Activated CD4-positive, alpha-beta T cell treated with anti-CD3 and anti-CD28 coated beads, Interleukin-2, amount 10 ng/mL, durations not matched to agents 24 days and 14 days (primary cell): ENCODE results near the gene RBFOX2. TPM values are rescaled to one million over a fixed set of nuclear protein-coding genes. Genes with fewer than 3 reads are reported as not detected.

Source experiments
- DNase-seq: peaks from one replicate; pipeline ENCODE4 v3.0.0; 2022
- H3K27ac Mint-ChIP-seq: one replicate; pipeline ENCODE4 v1.8.0; 2022; ENCODE audit warnings: mild to moderate bottlenecking, mixed read lengths
- H3K27me3 Mint-ChIP-seq: one replicate; pipeline ENCODE4 v1.8.0; 2022; ENCODE audit warnings: mixed read lengths
- H3K36me3 Mint-ChIP-seq: one replicate; pipeline ENCODE4 v1.8.0; 2022; ENCODE audit warnings: low read depth, mild to moderate bottlenecking, mixed read lengths
- H3K4me1 Mint-ChIP-seq: one replicate; pipeline ENCODE4 v1.8.0; 2021; ENCODE audit warnings: mixed read lengths
- H3K4me3 Mint-ChIP-seq: one replicate; pipeline ENCODE4 v1.8.0; 2022; ENCODE audit warnings: mild to moderate bottlenecking, moderate library complexity, mixed read lengths
- H3K9me3 Mint-ChIP-seq: one replicate; pipeline ENCODE4 v1.8.0; 2021; ENCODE audit warnings: mixed read lengths
- intact Hi-C: fragments of 100-400 bp; cut with micrococcal nuclease; formaldehyde crosslinking; loops from one replicate; pipeline ENCODE4 v1.15.1; 2023
- total RNA-seq: library from RNA; stranded (reverse); gene quantifications from 2 replicates; pipeline ENCODE4 v1.2.3, GENCODE V29; 2022

RBFOX2 gene
- total RNA-seq, 1 donor from 2014 or later: 3.9 TPM

DNA sequence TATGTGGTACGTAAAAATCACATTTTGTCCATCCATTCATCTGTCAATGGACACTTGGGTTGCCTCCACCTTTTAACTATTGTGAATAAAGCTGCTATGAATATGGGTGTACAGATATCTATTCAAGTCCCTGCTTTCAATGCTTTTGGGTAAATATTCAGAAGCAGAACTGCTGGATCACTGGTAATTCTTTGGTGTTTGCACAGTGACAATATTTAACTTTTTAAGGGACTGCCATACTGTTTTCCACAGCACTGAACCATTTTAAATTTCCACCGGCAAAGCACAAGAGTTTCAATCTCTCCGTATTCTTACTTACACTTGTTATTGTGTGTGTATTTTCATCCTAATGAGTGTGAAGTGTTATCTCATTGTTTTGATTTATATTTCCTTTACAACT is 79.4 kb downstream of the RBFOX2 start:
- no peak overlapping the region for H3K27ac Mint-ChIP-seq
- no peak overlapping the region for H3K4me3 Mint-ChIP-seq
- no peak for DNase-seq
- H3K36me3 Mint-ChIP-seq: no peaks in the 10 kb centered on the region
- H3K9me3 Mint-ChIP-seq: no peaks in the 10 kb centered on the region
- no peaks in the 10 kb centered on the region for H3K4me1 Mint-ChIP-seq
- intact Hi-C loops: no loop called here
- H3K27me3 Mint-ChIP-seq: peaks cover 2% of the 10 kb centered on the region

DNA sequence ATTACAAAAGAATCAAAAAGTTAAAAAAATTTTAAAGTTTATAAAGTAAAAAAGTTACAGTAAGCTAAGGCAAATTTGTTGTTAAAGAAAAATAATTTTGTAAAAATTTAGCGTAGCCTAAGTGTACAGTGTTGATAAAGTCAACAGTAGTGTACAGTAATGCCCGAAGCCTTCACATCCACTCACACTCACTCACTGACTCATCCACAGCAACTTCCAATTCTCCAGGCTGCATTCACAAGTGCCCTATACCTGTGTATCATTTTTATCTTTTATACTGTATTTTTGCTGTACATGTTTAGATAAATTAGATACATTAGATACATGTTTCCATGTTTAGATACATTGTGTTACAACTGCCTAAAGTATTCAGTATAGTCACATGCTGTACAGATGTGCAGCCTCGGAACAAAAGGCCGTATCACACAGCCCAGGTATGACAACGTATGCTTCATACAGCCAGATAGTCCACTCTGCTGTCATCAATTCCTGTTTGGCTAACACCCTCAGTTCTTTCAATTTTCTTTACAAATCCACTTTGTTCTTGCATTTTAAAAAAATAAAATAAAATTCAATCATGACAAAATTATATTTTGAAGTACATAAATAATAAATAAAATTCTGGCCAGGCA is 80.7 kb downstream of the RBFOX2 start:
- H3K4me3 Mint-ChIP-seq: no peak overlapping the region
- no peak overlapping the region for H3K27ac Mint-ChIP-seq
- H3K4me1 Mint-ChIP-seq: no peaks in the 10 kb centered on the region
- peaks cover 2% of the 10 kb centered on the region for H3K27me3 Mint-ChIP-seq
- H3K9me3 Mint-ChIP-seq: no peaks in the 10 kb centered on the region
- H3K36me3 Mint-ChIP-seq: no peaks in the 10 kb centered on the region
- no peak for DNase-seq
- intact Hi-C loops: no loop called here

DNA sequence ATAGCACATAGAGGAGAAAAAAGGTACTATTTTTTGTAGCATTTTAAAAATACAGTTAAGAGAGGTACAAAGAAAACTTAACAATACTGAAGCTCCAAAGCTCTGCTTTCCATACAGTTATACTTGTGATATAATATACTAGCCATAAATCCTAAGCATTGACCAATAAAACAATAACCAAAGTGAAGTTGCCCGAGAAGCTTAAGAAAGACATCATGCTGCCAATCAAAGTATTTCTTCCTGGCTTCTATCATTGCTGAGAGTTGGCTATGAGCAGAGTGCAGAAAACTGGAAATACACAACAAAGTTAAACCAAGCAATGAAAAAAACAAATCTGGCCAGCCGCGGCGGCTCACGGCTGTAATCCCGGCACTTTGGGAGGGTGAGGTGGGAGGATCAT is 84.2 kb downstream of the RBFOX2 start:
- H3K4me3 Mint-ChIP-seq: no peak overlapping the region
- H3K27me3 Mint-ChIP-seq: peaks cover 6% of the 10 kb centered on the region
- DNase-seq: no peak
- H3K9me3 Mint-ChIP-seq: no peaks in the 10 kb centered on the region
- H3K4me1 Mint-ChIP-seq: no peaks in the 10 kb centered on the region
- no peak overlapping the region for H3K27ac Mint-ChIP-seq
- intact Hi-C loops: no loop called here
- H3K36me3 Mint-ChIP-seq: no peaks in the 10 kb centered on the region

DNA sequence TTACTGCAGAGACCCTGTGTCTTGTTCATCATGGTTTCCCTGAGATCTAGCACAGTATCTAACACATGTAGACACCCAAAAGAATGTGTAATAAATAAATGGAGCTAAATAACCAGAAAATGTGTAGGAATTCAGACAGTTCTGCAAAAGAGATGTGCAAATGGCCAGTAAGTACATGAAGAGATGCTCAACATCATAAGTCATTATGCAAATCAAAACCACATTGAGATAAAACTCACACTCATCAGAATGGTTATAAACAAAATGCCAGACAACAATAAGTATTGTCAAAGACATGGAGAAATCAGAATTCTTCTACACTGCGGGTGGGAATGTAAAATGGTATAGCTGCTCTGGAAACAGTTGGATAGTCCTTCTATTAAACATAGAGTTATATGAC is 88.5 kb downstream of the RBFOX2 start:
- Mint-ChIP-seq H3K4me3 (no peak overlapping the region), H3K27ac (no peak overlapping the region), H3K9me3 (no peaks in the 10 kb centered on the region), H3K36me3 (no peaks in the 10 kb centered on the region), H3K4me1 (no peaks in the 10 kb centered on the region), H3K27me3 (peaks cover 4% of the 10 kb centered on the region)
- no peak for DNase-seq
- intact Hi-C loops: no loop called here

DNA sequence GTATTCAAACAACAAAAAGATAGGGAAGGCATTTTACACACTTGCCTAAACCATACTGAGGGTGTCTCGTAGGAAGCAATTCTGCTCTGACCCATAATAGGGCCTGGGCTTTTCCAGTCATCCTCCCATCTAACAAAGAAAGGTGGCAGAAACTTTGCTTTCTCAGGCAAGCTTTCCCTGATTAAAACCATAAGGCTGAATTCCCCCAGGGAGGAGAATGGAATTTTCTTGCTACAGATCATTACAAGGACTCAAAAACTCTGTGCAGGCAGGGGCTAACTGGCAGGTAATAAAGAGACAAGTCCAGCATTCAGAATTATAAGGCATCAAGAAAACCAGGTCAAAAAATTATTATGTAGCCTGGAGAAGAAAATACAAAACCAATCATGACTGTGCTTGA is 90.4 kb downstream of the RBFOX2 start:
- Mint-ChIP-seq H3K36me3 (no peaks in the 10 kb centered on the region), H3K27me3 (peaks cover 7% of the 10 kb centered on the region), H3K4me3 (no peak overlapping the region), H3K9me3 (no peaks in the 10 kb centered on the region), H3K27ac (no peak overlapping the region), H3K4me1 (no peaks in the 10 kb centered on the region)
- no peak for DNase-seq
- intact Hi-C loops: no loop called here

DNA sequence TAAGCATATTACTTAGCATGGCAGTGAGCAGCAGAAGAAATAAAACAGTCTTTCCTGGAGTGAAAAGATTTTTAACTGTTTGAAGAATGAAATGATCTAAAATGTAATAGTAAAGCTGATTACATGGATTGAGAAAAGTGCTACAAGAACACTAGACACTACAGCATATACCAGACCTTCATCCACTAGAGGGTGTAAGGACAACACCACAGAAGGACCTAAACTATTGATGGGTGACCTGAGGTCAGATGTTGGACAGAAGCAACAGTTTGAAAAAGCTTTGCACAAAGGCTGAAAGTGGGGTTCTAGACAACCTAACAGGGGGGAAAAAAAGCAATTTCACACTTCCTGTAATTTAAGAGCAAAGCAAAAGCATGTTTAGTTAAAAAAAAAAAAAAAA is 97.7 kb downstream of the RBFOX2 start:
- no peaks in the 10 kb centered on the region for H3K9me3 Mint-ChIP-seq
- no peaks in the 10 kb centered on the region for H3K4me1 Mint-ChIP-seq
- no peak for DNase-seq
- intact Hi-C loops: loop anchor here (2.0 kb wide), 1 partner anchor 194 kb away; no protein-coding TSS in a partner anchor
- no peaks in the 10 kb centered on the region for H3K36me3 Mint-ChIP-seq
- H3K27me3 Mint-ChIP-seq: peaks cover 10% of the 10 kb centered on the region
- H3K4me3 Mint-ChIP-seq: no peak overlapping the region
- H3K27ac Mint-ChIP-seq: no peak overlapping the region

DNA sequence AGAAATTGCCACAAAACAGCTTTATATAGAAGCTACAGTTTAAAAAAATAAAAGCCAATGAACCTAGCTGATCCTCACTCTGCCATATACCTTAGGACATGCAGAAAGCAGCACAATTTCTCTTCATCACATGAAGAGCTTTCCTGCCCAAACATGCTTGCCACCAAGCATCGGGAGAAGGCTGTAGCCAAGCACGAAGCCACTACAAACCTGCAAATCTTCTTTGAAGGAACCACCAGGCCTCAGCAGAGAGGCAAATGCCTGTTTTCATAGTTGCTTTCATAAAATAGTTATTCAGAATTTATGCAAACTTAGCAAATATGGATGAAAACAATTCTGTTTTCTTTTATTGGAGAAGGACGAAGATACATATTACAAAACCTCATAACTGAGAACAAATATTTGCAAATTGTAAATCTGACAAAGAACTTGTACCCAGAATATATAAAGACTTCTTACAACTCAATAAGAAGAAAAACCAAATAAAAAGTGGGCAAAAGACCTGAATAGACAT is 100.3 kb downstream of the RBFOX2 start:
- Mint-ChIP-seq H3K36me3 (no peaks in the 10 kb centered on the region), H3K27ac (no peak overlapping the region), H3K27me3 (peaks cover 8% of the 10 kb centered on the region), H3K9me3 (no peaks in the 10 kb centered on the region), H3K4me3 (no peak overlapping the region), H3K4me1 (no peaks in the 10 kb centered on the region)
- intact Hi-C loops: no loop called here
- no peak for DNase-seq

DNA sequence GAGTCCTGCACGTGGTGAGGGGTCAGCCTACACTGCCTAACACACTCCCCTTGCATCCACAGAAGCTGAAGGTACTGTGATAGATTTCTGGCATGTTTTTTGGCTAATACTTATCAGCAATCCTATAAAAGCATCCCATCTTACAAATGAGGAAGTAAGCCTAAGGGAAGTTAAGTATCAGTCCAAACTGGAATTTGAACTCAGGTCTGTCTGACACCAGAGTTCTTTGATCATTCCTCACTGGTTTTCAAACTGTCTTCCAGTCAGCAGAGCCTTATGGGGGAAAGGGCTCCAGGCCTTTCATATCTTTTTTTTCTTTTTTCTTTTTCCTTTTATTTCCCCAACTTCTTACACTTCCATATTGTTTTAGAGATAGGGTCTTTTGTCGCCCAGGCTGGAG is 105.6 kb downstream of the RBFOX2 start:
- Mint-ChIP-seq H3K27ac (no peak overlapping the region), H3K9me3 (no peaks in the 10 kb centered on the region), H3K4me3 (no peak overlapping the region), H3K27me3 (no peaks in the 10 kb centered on the region), H3K4me1 (peaks cover 5% of the 10 kb centered on the region), H3K36me3 (no peaks in the 10 kb centered on the region)
- intact Hi-C loops: loop anchor here (5.0 kb wide), 1 partner anchor 571 kb away; no protein-coding TSS in a partner anchor
- no peak for DNase-seq

DNA sequence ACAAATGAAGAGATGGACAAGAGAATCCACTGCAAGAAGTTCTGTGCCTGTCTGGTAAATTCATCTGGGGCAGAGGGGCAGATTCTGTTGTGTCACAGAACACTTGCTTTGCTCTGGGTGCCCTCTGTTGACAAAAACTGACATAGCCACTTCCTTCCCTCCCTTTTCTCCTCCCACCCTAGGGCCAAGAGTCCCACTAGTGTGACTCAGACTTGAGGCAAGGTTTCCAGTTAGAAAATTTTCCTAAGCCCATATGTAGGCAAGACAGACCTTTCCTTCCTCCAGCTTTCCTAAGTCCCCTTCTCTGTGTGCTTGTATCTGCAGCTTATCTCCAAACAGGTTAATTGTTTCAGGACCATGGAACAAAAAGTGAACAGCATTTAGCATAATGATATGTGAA is 106.8 kb downstream of the RBFOX2 start:
- H3K27ac Mint-ChIP-seq: no peak overlapping the region
- H3K9me3 Mint-ChIP-seq: no peaks in the 10 kb centered on the region
- H3K4me1 Mint-ChIP-seq: peaks cover 5% of the 10 kb centered on the region
- intact Hi-C loops: loop anchor here (1.0 to 5.0 kb wide), 2 partner anchors 294 to 569 kb away; no protein-coding TSS in a partner anchor
- H3K27me3 Mint-ChIP-seq: no peaks in the 10 kb centered on the region
- H3K4me3 Mint-ChIP-seq: no peak overlapping the region
- H3K36me3 Mint-ChIP-seq: no peaks in the 10 kb centered on the region
- peak; percentile 81 for DNase-seq

DNA sequence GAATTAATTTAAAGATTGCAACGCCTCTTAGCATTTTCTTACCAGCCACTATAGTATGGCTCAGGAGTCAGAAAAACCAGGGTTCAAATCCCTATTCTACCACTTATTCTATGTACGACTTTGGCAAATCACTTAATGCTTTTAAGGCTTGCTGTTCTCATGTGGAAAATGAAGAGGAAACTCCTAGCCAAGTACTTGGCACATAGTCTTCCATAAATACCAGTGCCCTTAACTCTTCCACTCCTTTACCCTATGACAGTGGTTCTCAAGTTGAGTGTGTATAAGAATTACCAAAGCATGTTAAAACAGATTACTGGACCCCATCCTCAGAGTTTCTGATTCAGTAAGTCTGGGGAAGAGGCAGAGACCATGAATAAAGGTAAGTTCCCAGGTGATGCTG is 107.6 kb downstream of the RBFOX2 start:
- Mint-ChIP-seq H3K4me1 (peaks cover 5% of the 10 kb centered on the region), H3K27me3 (no peaks in the 10 kb centered on the region), H3K9me3 (no peaks in the 10 kb centered on the region), H3K36me3 (no peaks in the 10 kb centered on the region), H3K4me3 (no peak overlapping the region), H3K27ac (no peak overlapping the region)
- DNase-seq: no peak
- intact Hi-C loops: loop anchor here (1.0 to 5.0 kb wide), 2 partner anchors 294 to 569 kb away; no protein-coding TSS in a partner anchor

DNA sequence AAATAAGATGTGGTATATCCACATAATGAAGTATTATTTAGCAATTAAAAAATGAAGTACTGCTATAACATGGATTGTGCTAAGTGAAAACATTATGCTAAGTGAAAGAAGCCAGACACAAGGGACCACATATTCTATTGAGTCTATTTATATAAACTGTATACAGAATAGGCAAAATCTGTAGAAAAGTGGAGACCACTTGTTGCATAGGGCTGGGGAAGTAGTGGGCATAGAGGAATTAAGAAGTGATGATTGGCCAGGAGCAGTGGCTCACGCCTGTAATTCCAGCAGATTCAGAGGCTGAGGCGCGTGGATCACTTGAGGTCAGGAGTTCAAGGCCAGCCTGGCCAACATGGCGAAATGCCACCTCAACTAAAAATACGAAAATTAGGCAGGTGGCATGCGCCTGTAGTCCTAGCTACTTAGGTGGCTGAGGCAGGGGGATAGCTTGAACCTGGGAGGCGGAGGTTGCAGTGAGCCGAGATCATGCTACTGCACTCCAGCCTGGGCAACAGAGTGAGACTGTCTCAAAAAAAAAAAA is 109.6 kb downstream of the RBFOX2 start:
- Mint-ChIP-seq H3K27me3 (no peaks in the 10 kb centered on the region), H3K9me3 (no peaks in the 10 kb centered on the region), H3K4me3 (no peak overlapping the region), H3K4me1 (peaks cover 21% of the 10 kb centered on the region), H3K27ac (no peak overlapping the region), H3K36me3 (no peaks in the 10 kb centered on the region)
- DNase-seq: no peak
- intact Hi-C loops: no loop called here

DNA sequence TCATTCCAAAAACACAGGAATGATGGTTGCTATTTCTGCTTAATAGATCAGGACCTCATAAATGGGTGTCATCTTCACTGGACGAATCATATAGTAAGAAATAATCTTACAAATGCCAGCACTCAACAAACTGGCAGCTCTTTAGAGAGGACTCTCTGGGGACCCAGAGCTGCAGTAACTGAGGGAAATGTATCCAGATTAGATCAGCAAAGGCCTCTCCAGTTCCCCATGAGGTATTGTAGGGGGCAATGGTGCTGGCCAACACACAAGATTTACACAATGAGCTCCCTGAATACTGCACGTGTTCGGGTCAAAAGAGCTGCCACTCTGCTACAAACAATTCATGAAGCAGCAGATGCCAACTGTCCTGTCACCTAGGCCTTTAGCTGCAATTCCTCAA is 110.2 kb downstream of the RBFOX2 start:
- intact Hi-C loops: no loop called here

DNA sequence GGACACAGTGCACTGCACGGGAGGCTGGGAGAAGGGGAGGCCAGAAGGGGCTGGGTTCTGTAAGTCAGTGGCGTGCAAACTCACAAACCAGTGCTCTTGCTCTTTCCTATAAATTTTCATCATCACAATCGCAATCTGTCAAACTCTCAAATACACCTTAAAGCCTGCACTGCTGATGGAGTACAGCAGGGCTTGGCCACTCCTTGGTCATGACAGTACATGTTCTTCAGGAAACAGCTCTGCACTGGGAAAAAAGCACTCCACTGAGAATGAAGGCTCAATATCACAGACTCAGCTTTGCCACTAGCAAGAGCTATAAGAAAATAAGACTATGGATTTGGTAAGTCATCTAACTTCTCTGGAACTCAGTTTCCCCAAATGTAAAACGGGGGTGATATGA is 111.0 kb downstream of the RBFOX2 start:
- Mint-ChIP-seq H3K4me1 (peaks cover 21% of the 10 kb centered on the region), H3K9me3 (no peaks in the 10 kb centered on the region), H3K27me3 (no peaks in the 10 kb centered on the region), H3K4me3 (no peak overlapping the region), H3K27ac (no peak overlapping the region), H3K36me3 (no peaks in the 10 kb centered on the region)
- intact Hi-C loops: no loop called here
- no peak for DNase-seq

More for the DNA sequence above, 110.2 kb downstream of the RBFOX2 start:
- H3K4me1 Mint-ChIP-seq: peaks cover 21% of the 10 kb centered on the region
- DNase-seq: no peak
- H3K9me3 Mint-ChIP-seq: no peaks in the 10 kb centered on the region
- H3K4me3 Mint-ChIP-seq: no peak overlapping the region
- no peaks in the 10 kb centered on the region for H3K27me3 Mint-ChIP-seq
- H3K36me3 Mint-ChIP-seq: no peaks in the 10 kb centered on the region
- H3K27ac Mint-ChIP-seq: no peak overlapping the region

DNA sequence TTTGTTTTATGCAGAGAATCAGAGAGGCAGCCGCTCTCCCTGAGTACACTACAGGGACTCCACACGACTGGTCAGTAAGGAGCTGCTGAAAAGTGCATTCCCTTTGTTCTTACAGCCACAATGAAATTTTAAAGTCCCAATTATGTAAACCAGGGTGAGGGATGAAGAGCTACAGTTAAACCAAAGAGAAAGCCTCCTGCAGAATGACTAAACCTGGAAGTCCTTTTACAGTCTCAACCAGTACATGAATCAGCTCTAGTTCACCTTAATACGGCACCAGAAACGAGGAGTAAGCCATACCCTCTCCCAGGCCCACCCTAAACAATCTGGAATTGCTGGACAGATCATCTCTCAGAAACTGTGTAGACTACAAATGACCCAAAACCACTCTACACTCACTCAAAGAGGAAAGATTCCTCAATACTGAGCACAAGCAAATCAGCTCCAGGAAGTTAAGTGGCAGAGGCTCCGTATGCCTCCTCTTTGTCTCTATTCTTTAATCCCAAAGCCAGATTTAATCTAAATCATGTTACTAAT is 113.1 kb downstream of the RBFOX2 start:
- peak overlapping the region; percentile 28 for H3K4me3 Mint-ChIP-seq
- no peak for DNase-seq
- peaks cover 16% of the 10 kb centered on the region for H3K4me1 Mint-ChIP-seq
- H3K36me3 Mint-ChIP-seq: no peaks in the 10 kb centered on the region
- intact Hi-C loops: no loop called here
- H3K27me3 Mint-ChIP-seq: no peaks in the 10 kb centered on the region
- no peaks in the 10 kb centered on the region for H3K9me3 Mint-ChIP-seq
- H3K27ac Mint-ChIP-seq: no peak overlapping the region
